Measurements from ENCODE around the gene LPCAT1. TPM values are rescaled to one million over a fixed set of nuclear protein-coding genes. Genes with fewer than 3 reads are reported as not detected.

Gene LPCAT1
- total RNA-seq, 1 donor from 2014 or later: 8.9 TPM

DNA sequence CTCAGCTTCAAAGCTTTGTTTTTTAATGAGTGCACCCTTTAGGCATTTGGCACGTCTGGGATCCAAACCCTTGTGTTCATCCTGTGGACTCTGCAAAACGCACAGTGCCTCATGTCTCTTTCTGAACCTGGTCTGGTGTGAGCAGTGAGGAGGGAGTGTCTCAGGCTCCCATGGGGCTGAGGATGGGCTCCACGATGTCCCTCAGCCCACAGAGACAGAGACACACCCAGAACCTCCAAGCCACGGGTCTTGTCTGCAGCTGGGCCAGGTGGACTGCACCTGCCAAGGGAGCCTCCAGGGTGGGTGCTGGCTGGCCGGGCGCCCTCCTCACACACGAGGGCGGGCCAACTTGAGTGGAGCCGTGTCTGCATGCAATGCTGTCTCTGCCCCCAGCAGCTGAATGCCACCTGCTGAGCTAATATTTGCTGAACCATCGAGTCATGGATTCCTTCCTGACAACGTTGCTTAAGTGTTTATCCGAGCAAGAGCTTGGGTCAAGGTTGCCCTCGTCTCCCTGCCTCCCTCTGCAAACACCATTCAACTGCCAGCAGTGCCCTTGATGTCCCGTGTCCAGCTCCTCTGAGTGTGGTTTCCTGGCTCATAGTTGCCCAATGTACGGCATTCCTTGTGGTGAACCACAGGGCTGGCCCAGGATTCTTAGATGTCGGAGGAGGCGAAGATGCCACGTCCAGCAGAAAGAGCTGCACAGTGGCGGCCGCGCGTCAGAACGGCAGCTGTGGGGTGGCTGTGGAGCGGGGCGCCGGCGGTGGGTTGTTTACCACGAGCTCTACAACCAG is 31.4 kb upstream of the LPCAT1 start:
- peak; percentile 42 for DNase-seq (ENCODE audit: low spot score)
- peak; percentile 21 for ATAC-seq

GRCh38 chr5:1554410-1554967 is 30.7 kb upstream of the LPCAT1 start:
- peak; percentile 30 for DNase-seq (ENCODE audit: low spot score)
- ATAC-seq: no peak

GRCh38 chr5:1553539-1554409 is 30.0 kb upstream of the LPCAT1 start:
- DNase-seq (ENCODE audit: low spot score): peak; percentile 42
- no peak for ATAC-seq

GRCh38 chr5:1552521-1553255 is 28.9 kb upstream of the LPCAT1 start:
- ATAC-seq (peak; percentile 17), DNase-seq (ENCODE audit: low spot score) (peak; percentile 42)

- no peak for ATAC-seq
- DNase-seq (ENCODE audit: low spot score): peak; percentile 39
These were observed 27.9 kb upstream of the LPCAT1 start for GRCh38 chr5:1551426-1552301.

DNA sequence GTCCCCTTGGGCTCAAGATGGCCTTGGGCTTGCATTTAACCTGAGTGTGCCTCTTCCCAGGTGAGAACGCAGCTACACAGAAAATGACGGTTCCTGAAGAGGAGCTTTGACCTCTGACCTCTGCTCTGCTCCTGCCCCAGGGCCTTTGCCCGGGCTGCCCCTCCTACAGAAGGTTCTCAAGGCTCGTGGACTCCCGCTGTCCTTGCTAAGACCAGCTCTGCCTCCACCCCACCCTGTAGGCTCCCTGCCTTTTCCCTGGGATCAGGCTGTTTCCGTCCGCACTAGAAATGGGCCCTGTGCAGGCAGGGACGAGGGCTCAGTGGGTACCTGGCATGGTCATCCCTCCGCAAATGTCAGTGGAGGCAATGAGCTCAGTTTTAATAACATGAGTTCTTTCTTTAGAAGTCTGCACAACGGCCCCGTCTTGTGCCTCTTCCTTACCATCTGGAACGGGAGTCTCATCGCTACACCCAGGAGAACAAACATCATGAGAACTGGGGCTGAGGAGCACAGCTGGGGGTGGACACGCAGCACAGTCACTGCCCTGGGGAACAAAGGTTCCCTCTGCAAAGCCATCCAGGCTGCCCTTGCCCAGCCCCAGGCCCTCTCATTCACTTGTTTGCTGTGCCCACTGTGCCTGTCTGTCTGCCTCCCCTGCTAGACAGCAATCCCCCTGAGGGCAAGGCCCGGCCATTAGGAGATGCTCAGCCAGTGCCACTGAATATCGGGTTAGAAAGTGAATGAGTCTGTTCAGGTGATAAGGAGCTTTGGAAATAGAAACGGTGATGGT is 26.7 kb upstream of the LPCAT1 start:
- DNase-seq (ENCODE audit: low spot score) (peak; percentile 24), ATAC-seq (no peak)

- DNase-seq (ENCODE audit: low spot score): peak; percentile 26
- ATAC-seq: no peak
These were observed 25.8 kb upstream of the LPCAT1 start for GRCh38 chr5:1549475-1550030.

DNA sequence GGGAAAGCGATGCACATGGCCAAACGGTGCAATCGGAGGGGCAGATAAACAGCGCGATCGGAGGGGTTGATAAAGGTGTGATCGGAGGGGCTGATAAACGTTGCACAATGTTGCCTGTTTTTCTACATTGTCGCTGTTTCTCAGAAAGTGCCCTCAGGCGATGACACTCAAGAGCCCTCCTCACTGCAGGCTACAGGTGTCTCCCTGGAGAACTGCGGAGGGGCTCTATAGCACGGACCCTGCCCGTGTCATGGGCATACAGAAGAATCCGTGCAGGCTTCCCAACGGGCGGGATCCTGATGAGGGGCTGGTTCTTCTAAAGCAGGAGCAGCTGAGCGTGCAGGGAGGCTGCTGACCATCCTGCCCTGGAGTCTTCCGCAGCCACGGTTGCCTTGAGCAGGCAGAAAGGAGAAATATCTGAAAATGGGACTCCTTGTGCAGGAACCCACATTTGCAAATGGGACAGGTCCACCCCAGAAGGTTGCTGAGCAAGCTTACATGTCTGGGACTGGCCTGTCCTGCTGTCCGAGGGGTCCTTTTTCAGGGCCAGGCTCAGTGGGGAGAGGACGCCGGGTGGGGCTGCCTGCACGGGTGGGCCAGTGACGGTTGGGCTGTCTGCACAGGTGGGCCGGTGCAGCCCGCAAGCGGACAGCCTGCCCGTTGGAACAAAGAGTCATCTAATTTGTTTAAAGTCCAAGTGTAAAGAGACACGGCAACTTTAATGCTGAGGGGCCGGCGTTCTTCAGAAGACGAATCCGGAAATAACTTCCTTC is 25.1 kb upstream of the LPCAT1 start:
- ATAC-seq: no peak
- peak; percentile 23 for DNase-seq (ENCODE audit: low spot score)

DNA sequence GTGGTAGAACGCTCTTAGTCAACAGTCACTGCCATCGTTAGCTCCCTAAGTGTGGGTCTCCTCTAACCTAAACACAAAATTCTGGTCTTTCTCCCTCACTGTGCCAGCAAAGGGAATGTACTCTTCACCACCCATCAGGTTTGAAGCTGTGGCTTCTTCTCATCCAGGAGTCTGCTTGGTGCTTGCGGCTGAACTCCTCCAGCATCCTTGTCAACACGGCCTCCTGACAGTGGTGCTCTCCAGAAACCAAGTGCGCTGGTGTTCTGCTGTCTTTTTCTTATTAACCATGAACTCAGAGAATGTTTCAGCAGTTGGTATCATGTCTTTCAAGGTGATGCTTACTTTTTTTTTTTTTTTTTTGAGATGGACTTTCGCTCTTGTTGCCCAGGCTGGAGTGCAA is 23.9 kb upstream of the LPCAT1 start:
- peak; percentile 6 for DNase-seq (ENCODE audit: low spot score)
- ATAC-seq: no peak

DNA sequence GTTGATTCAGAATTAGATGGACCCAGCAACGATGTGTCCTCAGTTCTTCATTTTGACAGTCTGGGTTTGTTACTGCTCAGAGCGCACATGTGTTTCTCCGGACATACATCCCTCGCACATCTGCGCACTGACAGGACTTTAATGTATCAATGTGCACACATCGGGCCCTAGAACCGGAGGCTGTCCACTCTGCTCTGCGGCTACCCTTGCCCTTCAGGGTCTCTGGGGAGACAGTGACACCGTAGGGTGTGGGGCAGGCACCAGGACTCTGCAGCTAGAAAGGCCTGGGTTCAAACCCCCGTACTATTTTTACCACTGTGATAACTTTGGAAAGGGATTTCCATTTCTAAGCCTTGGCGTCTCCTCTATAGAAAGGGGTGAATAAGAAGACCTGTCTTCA is 23.5 kb upstream of the LPCAT1 start:
- ATAC-seq (no peak), DNase-seq (ENCODE audit: low spot score) (peak; percentile 29)

DNA sequence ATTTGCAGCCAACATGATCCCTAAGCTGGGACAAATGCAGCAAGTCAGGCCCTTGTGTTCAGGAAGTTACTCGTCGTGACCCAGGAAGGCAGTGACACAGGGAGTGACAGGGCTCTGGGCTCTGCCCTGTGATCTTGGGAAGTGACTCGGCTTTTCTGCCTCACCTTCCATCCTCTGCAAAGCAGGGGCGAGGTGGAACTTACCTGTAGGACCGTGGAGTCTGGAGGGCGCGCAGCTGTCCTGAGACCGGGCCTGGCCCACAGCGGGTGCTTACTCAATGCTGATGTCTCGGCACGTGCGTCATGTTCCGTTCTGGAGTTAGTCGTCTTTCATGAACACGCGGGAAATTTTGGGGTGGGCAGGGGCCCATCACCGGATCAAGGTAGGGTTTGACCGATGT is 22.8 kb upstream of the LPCAT1 start:
- no peak for ATAC-seq
- DNase-seq (ENCODE audit: low spot score): peak; percentile 35

DNA sequence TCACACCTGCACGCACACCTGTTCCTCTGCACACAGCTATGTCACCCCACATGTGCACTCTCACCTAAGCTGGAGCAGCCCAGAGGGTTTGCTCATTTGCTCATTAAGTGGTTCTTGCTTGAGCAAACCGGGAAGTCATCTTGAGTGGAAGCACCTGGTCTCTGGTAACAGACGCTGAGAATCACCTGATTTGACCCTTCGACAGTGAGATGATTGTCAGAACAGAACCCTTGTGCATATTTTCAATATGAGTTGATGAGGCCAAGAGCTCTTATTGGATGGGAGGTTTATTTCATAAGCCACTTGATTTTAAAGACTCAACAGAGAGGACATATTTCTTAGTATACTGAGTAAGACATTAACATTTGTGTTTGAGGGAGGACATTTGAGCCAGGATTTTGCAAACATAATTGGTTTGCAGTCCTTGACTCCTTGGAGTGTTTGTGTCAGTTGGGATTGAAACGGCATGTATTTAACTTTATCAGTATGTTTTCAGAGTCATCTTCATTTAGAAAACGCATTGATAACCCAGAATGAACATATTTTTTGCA is 22.1 kb upstream of the LPCAT1 start:
- no peak for ATAC-seq
- no peak for DNase-seq (ENCODE audit: low spot score)

DNA sequence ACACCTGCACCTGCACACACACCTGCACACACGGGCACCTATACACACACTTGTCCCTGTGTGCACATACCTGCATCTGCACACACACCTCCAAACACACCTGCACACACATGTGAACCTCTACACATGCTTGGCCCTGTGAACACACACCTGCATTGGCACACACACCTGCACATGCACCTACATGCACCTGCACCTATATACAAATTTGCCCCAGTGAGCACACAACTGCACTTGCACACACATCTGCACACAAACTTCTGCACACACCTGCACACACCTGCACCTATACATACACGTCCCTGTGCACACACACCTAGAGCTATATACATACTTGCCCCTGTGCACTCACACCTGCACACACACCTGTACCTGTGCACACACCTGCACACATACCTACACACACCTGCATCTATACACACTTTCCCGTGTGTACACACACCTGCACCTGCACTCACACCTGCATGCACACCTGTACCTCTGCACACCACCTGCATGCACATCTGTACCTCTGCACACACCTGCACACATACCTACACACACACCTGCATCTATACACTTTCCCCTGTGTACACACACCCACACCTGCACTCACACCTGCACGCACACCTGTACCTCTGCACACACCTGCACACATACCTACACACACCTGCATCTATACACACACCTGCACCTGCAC is 21.5 kb upstream of the LPCAT1 start:
- no peak for ATAC-seq
- peak; percentile 19 for DNase-seq (ENCODE audit: low spot score)

- DNase-seq (ENCODE audit: low spot score): peak; percentile 27
- ATAC-seq: no peak
These were observed 20.7 kb upstream of the LPCAT1 start for GRCh38 chr5:1544294-1544961.

GRCh38 chr5:1543398-1544293 is 19.9 kb upstream of the LPCAT1 start:
- ATAC-seq (no peak), DNase-seq (ENCODE audit: low spot score) (peak; percentile 31)

DNA sequence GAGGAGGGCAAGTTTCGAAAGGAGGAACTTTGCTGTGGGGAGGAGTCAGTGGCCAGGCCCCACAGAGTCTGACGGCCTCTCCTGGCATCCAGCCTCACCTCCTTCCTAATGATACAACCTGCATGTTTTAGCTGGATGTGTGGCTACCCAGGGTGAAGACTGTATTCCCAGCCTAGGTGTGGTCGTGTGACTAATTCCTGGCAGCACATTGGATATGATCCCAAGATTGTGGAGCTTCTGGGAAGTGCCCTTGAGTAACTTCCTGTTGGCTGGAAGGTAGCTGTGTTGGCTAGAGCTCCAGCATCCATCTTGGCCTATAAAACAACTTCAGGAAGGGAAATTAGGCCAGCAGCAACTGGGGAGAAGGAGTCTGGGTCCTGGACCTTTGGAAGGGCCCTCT is 19.0 kb upstream of the LPCAT1 start:
- ATAC-seq: no peak
- DNase-seq (ENCODE audit: low spot score): peak; percentile 39

Data from left lobe of liver (tissue), 2 donors.